ENCODE measurements around the gene NECAB3.
"Not testable (repeated sequence)": the region's sequence is repeated elsewhere in the genome, so short reads cannot be mapped to it uniquely, and the experiment has no call there.

NECAB3 gene

GRCh38 chr20:33674294-33675135 is at the start of gene NECAB3:
Gene NECAB3, minus strand, starts transcription at chr20:33674428. Its CDS starts 76 bp downstream, at chr20:33674352.
- DNase-seq (ENCODE audit: low read depth) = no peak

- DNase-seq (ENCODE audit: low read depth) = no peak
Observed at GRCh38 chr20:33721391-33722140, 47.3 kb upstream of the NECAB3 start.

GRCh38 chr20:33719989-33720709 is 45.9 kb upstream of the NECAB3 start, which contains the start of gene PXMP4:
Gene PXMP4, minus strand, starts transcription at chr20:33720310. Its CDS starts 103 bp downstream, at chr20:33720207.
- DNase-seq (ENCODE audit: low read depth) = peak; percentile 97

- DNase-seq (ENCODE audit: low read depth) = no peak
Observed at GRCh38 chr20:33719277-33719988, 45.2 kb upstream of the NECAB3 start.

- DNase-seq (ENCODE audit: low read depth) = no peak
Observed at GRCh38 chr20:33716498-33716897, 42.3 kb upstream of the NECAB3 start.

GRCh38 chr20:33713865-33714367 is 39.7 kb upstream of the NECAB3 start:
- no peak for DNase-seq (ENCODE audit: low read depth)

- DNase-seq (ENCODE audit: low read depth) = no peak
Observed at GRCh38 chr20:33711446-33711738, 37.2 kb upstream of the NECAB3 start.

GRCh38 chr20:33710681-33711445 is 36.6 kb upstream of the NECAB3 start:
- DNase-seq (ENCODE audit: low read depth) = no peak

- no peak for DNase-seq (ENCODE audit: low read depth)
Observed at GRCh38 chr20:33709905-33710541, 35.8 kb upstream of the NECAB3 start.

GRCh38 chr20:33709398-33709797 is 35.2 kb upstream of the NECAB3 start:
- no peak for DNase-seq (ENCODE audit: low read depth)

GRCh38 chr20:33707668-33708067 is 33.4 kb upstream of the NECAB3 start:
- DNase-seq (ENCODE audit: low read depth) = no peak

- no peak for DNase-seq (ENCODE audit: low read depth)
Observed at GRCh38 chr20:33704197-33704924, 30.1 kb upstream of the NECAB3 start.

- DNase-seq (ENCODE audit: low read depth) = no peak
Observed at GRCh38 chr20:33703498-33704137, 29.4 kb upstream of the NECAB3 start.

- no peak for DNase-seq (ENCODE audit: low read depth)
Observed at GRCh38 chr20:33702861-33703260, 28.6 kb upstream of the NECAB3 start.

GRCh38 chr20:33701629-33702450 is 27.6 kb upstream of the NECAB3 start:
- no peak for DNase-seq (ENCODE audit: low read depth)

- not testable (repeated sequence) for DNase-seq (ENCODE audit: low read depth)
Observed at GRCh38 chr20:33700696-33701441, 26.6 kb upstream of the NECAB3 start.

- not testable (repeated sequence) for DNase-seq (ENCODE audit: low read depth)
Observed at GRCh38 chr20:33698966-33699365, 24.7 kb upstream of the NECAB3 start.

GRCh38 chr20:33697129-33697528 is 22.9 kb upstream of the NECAB3 start:
- no peak for DNase-seq (ENCODE audit: low read depth)
